Breast epithelium (tissue), 3 donors: ENCODE data around the gene TICRR.

ENCODE experiments used
- CTCF ChIP-seq, 3 donors: fragments of 450-650 bp; IDR thresholded peaks; one replicate each; pipeline ENCODE4 v1.5.1; 2016 to 2017; ENCODE audit warnings: antibody characterized with exemption in 3 of 3, mild to moderate bottlenecking in 3 of 3, moderate library complexity in 3 of 3
- POLR2A ChIP-seq: fragments of 450-650 bp; IDR thresholded peaks from one replicate; pipeline ENCODE4 v1.6.1; 2016; ENCODE audit warnings: antibody characterized with exemption, mild to moderate bottlenecking, moderate library complexity

GRCh38 chr15:89656116-89656815 is 81.0 kb downstream of the TICRR start:
- no peak for TF ChIP-seq CTCF (IDR thresholded peaks at IDR 0.05)
- no peak for TF ChIP-seq POLR2A
